Loucy (cell line): ENCODE data around the gene NRDE2.

ENCODE experiments used
- H2AFZ ChIP-seq: fragments of 200-600 bp; sonication (generic); 2 replicates; pipeline ENCODE4 v1.6.0; 2016; ENCODE audit warnings: antibody characterized with exemption, mild to moderate bottlenecking, low read length, moderate library complexity
- H3F3A ChIP-seq: fragments of 200-600 bp; 2 replicates; pipeline ENCODE4 v1.6.0; 2016; ENCODE audit warnings: antibody characterized with exemption, low read depth, mild to moderate bottlenecking
- H3K27me3 ChIP-seq: fragments of 200-600 bp; sonication (generic); 2 replicates; pipeline ENCODE4 v1.6.1; 2014; ENCODE audit warnings: low read length, mild to moderate bottlenecking; ENCODE audit not compliant: insufficient read depth, poor library complexity, severe bottlenecking
- H3K36me3 ChIP-seq: fragments of 200-600 bp; sonication (generic); 2 replicates; pipeline ENCODE4 v1.6.1; 2016; ENCODE audit warnings: low read length; ENCODE audit not compliant: insufficient read depth
- H3K4me1 ChIP-seq: fragments of 200-600 bp; sonication (generic); 2 replicates; pipeline ENCODE4 v1.5.1; 2014; ENCODE audit warnings: low read length, mild to moderate bottlenecking; ENCODE audit not compliant: insufficient read depth, poor library complexity, severe bottlenecking
- H3K4me2 ChIP-seq: fragments of 200-600 bp; sonication (generic); 2 replicates; pipeline ENCODE4 v1.6.0; 2014; ENCODE audit warnings: antibody characterized with exemption, low read length, low read depth, mild to moderate bottlenecking; ENCODE audit not compliant: poor library complexity, severe bottlenecking
- H3K4me3 ChIP-seq: fragments of 200-600 bp; sonication (generic); 2 replicates; pipeline ENCODE4 v1.5.1; 2014; ENCODE audit warnings: low read length, mild to moderate bottlenecking, mixed read lengths; ENCODE audit not compliant: poor library complexity, severe bottlenecking
- H3K79me2 ChIP-seq: fragments of 200-600 bp; sonication (generic); 2 replicates; pipeline ENCODE4 v1.6.1; 2014; ENCODE audit warnings: low read length; ENCODE audit not compliant: insufficient read depth
- H3K9ac ChIP-seq: fragments of 200-600 bp; sonication (generic); 2 replicates; pipeline ENCODE4 v1.6.0; 2014; ENCODE audit warnings: mild to moderate bottlenecking, low read depth, low read length, moderate library complexity; ENCODE audit not compliant: poor library complexity, severe bottlenecking
- H3K9me2 ChIP-seq: fragments of 200-600 bp; sonication (generic); replicated peaks from 2 replicates; pipeline ENCODE4 v1.6.1; 2016; ENCODE audit warnings: low read depth, low read length, mixed read lengths
- H3K9me3 ChIP-seq: fragments of 200-600 bp; sonication (generic); 2 replicates; pipeline ENCODE4 v1.6.1; 2014; ENCODE audit warnings: mild to moderate bottlenecking, antibody characterized with exemption, low read length, low read depth; ENCODE audit not compliant: insufficient read depth
- H4K20me1 ChIP-seq: fragments of 200-600 bp; sonication (generic); 2 replicates; pipeline ENCODE4 v1.6.0; 2014; ENCODE audit warnings: antibody characterized with exemption, low read length, mild to moderate bottlenecking; ENCODE audit not compliant: insufficient read depth, poor library complexity, severe bottlenecking
- EZH2phosphoT487 ChIP-seq: fragments of 200-600 bp; IDR thresholded peaks from 2 replicates; pipeline ENCODE4 v1.6.1; 2018; ENCODE audit warnings: antibody characterized with exemption, mild to moderate bottlenecking, moderate library complexity, borderline replicate concordance
- TF ChIP-seq, protein P1 (sequence below): fragments of 200-600 bp; sonication (generic); conservative IDR thresholded peaks from 2 replicates; pipeline ENCODE4 v1.5.1; 2014; ENCODE audit warnings: mild to moderate bottlenecking, antibody characterized with exemption, low read length

Gene NRDE2

DNA sequence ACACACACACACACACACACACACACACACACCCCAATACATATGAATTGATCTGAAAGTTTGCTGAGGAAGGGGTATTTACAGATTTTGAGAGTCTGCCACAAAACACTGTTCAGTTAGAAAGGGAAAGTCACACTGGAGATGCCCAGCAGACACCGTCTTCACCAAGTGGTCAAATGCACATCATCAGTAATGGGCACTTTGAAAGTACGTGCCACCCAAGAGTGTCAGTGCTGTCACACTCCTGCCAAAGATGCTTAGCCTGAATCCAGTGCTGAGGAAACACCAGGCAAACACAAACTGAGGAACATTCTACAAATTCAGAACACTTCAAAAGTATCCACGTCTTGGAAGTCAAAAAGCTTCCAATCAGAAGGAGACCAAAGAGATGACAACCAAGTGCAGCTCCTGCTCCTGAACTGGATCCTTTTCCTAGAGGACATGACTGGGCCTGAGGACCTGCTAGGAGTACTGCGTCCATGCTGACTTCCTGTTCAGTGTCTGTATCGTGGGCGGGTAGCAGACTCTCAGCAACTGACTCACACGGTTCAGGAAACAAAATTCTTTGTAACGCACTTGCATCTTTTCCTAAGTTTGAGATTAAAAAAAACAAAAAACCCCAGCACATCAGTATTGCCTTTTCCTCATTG lies 56.8 kb downstream of the NRDE2 start:
- H3K4me1 ChIP-seq, result no peaks in the 10 kb centered on the region
- H3K4me2 ChIP-seq, result no peak overlapping the region
- H3K9ac ChIP-seq, result no peak overlapping the region
- H3K27me3 ChIP-seq, result no peaks in the 10 kb centered on the region
- no peaks in the 10 kb centered on the region for H3K9me3 ChIP-seq
- H3K4me3 ChIP-seq, result no peak overlapping the region
- no peak overlapping the region for H2AFZ ChIP-seq
- H3K79me2 ChIP-seq, result no peaks in the 10 kb centered on the region
- no peaks in the 10 kb centered on the region for H4K20me1 ChIP-seq
- no peaks in the 10 kb centered on the region for H3K9me2 ChIP-seq
- H3F3A ChIP-seq, result no peaks in the 10 kb centered on the region
- H3K36me3 ChIP-seq, result peaks cover 59% of the 10 kb centered on the region; the same call in 1 of the 2 replicates
- TF ChIP-seq, protein P1, sequence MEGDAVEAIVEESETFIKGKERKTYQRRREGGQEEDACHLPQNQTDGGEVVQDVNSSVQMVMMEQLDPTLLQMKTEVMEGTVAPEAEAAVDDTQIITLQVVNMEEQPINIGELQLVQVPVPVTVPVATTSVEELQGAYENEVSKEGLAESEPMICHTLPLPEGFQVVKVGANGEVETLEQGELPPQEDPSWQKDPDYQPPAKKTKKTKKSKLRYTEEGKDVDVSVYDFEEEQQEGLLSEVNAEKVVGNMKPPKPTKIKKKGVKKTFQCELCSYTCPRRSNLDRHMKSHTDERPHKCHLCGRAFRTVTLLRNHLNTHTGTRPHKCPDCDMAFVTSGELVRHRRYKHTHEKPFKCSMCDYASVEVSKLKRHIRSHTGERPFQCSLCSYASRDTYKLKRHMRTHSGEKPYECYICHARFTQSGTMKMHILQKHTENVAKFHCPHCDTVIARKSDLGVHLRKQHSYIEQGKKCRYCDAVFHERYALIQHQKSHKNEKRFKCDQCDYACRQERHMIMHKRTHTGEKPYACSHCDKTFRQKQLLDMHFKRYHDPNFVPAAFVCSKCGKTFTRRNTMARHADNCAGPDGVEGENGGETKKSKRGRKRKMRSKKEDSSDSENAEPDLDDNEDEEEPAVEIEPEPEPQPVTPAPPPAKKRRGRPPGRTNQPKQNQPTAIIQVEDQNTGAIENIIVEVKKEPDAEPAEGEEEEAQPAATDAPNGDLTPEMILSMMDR, result no peak
- no peak for TF ChIP-seq EZH2phosphoT487

DNA sequence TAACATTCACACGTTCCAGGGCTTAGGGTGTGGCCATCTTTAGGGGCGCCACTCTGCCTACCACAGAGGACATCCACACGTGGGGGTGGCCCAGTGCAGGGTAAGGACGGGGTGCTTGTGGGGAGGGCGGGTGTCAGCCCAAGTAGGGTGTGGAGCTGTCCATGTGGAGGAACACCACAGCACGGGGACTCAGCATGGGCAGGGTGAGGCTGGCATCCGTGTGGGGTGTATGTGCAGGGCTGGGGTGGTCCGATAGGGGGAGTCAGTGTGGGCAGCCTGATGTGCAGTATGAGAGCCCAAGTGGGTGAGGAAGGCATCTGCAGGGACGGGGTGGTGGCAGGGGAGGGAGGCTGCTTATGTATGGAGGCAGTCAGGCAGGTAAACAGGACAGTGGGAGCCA lies 57.7 kb downstream of the NRDE2 start:
- H3K9ac ChIP-seq, result no peak overlapping the region
- no peak for TF ChIP-seq EZH2phosphoT487
- TF ChIP-seq, protein P1, result no peak
- H2AFZ ChIP-seq, result no peak overlapping the region
- H3K4me2 ChIP-seq, result no peak overlapping the region
- no peaks in the 10 kb centered on the region for H3K9me3 ChIP-seq
- no peaks in the 10 kb centered on the region for H3K27me3 ChIP-seq
- no peaks in the 10 kb centered on the region for H3K4me1 ChIP-seq
- no peak overlapping the region for H3K4me3 ChIP-seq
- no peaks in the 10 kb centered on the region for H3K79me2 ChIP-seq
- H3K9me2 ChIP-seq, result no peaks in the 10 kb centered on the region
- H3K36me3 ChIP-seq, result peaks cover 62% of the 10 kb centered on the region; the same call in 1 of the 2 replicates
- H3F3A ChIP-seq, result no peaks in the 10 kb centered on the region
- no peaks in the 10 kb centered on the region for H4K20me1 ChIP-seq

DNA sequence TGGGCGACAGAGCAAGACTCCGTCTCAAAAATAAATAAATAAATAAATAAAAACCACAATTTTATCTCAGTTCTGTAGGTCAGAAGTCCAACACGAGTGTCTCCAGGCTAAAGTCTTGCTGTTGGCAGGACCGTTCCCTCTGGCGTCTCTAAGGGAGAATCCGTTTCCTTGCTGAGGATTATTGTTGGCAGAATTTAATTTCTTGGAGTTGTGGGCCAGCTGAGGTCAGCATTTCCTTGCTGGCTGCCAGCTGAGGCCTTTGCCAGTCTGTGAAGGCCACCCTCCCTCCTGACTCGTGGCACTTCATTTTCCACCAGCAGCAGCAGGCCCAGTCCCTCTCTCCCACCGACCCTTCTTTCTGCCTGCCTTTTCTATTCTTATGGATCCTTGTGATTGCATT lies 58.2 kb downstream of the NRDE2 start:
- Histone ChIP-seq H2AFZ (no peak overlapping the region), H3K9me2 (no peaks in the 10 kb centered on the region), H3K9me3 (no peaks in the 10 kb centered on the region), H3K4me3 (no peak overlapping the region), H3K4me2 (no peak overlapping the region), H3K27me3 (no peaks in the 10 kb centered on the region), H3K4me1 (no peaks in the 10 kb centered on the region), H3F3A (no peaks in the 10 kb centered on the region), H3K9ac (no peak overlapping the region), H3K36me3 (peaks cover 62% of the 10 kb centered on the region; the same call in 1 of the 2 replicates), H4K20me1 (no peaks in the 10 kb centered on the region), H3K79me2 (no peaks in the 10 kb centered on the region)
- TF ChIP-seq, protein P1, result no peak
- no peak for TF ChIP-seq EZH2phosphoT487
